Liver (tissue), 9 donors: ENCODE measurements around the gene CDH13. TPM values are rescaled to one million over a fixed set of nuclear protein-coding genes. Genes with fewer than 3 reads are reported as not detected.

Experiments
- DNase-seq: peaks from one replicate; pipeline ENCODE4 v3.0.0-alpha.2; 2017; ENCODE audit warnings: low spot score
- H3K27ac ChIP-seq, 2 donors: one replicate each; pipeline ENCODE4 v1.7.0; 2013; ENCODE audit warnings: inconsistent platforms in 2 of 2, low read length in 2 of 2, control low read depth in 1 of 2, low read depth in 1 of 2, mild to moderate bottlenecking in 1 of 2
- H3K27me3 ChIP-seq, 4 donors: one replicate each; pipeline versions ENCODE4 v1.6.1 to v1.7.0; 2013; ENCODE audit warnings: low read length in 3 of 4, inconsistent platforms in 1 of 4, mild to moderate bottlenecking in 1 of 4, moderate library complexity in 1 of 4; ENCODE audit not compliant: control insufficient read depth in 4 of 4, insufficient read depth in 4 of 4
- H3K36me3 ChIP-seq, 4 donors: one replicate each; pipeline versions ENCODE4 v1.6.1 to v1.7.0; 2013; ENCODE audit warnings: low read length in 3 of 4, mild to moderate bottlenecking in 3 of 4, low read depth in 1 of 4, moderate library complexity in 1 of 4; ENCODE audit not compliant: control insufficient read depth in 4 of 4, insufficient read depth in 3 of 4
- H3K4me1 ChIP-seq, 4 donors: one replicate each; pipeline versions ENCODE4 v1.6.1 to v1.7.0; 2013; ENCODE audit warnings: low read length in 3 of 4, mild to moderate bottlenecking in 3 of 4, moderate library complexity in 1 of 4; ENCODE audit not compliant: control insufficient read depth in 4 of 4, insufficient read depth in 4 of 4
- H3K4me3 ChIP-seq, 3 donors: one replicate each; pipeline versions ENCODE4 v1.6.1 to v1.7.0; 2013; ENCODE audit warnings: low read length in 3 of 3, control low read depth in 1 of 3, low read depth in 1 of 3, mild to moderate bottlenecking in 1 of 3
- H3K9ac ChIP-seq, 2 donors: one replicate each; pipeline ENCODE4 v1.7.0; 2013; ENCODE audit warnings: low read length in 2 of 2, mild to moderate bottlenecking in 2 of 2, moderate library complexity in 2 of 2, control low read depth in 1 of 2, low read depth in 1 of 2
- H3K9me3 ChIP-seq, 4 donors: one replicate each; pipeline versions ENCODE4 v1.6.1 to v1.7.0; 2013; ENCODE audit warnings: low read length in 3 of 4; ENCODE audit not compliant: control insufficient read depth in 4 of 4
- ATF3 ChIP-seq: IDR thresholded peaks from 2 replicates; pipeline ENCODE4 v1.6.1; 2016; ENCODE audit warnings: antibody characterized with exemption
- EGR1 ChIP-seq, 2 donors: IDR thresholded peaks; 2 replicates each; pipeline ENCODE4 v1.6.1; 2016 to 2018; ENCODE audit warnings: antibody characterized with exemption in 2 of 2, low read depth in 2 of 2
- FOXA1 ChIP-seq: IDR thresholded peaks from 2 replicates; pipeline ENCODE4 v1.6.1; 2016; ENCODE audit warnings: antibody characterized with exemption
- FOXA2 ChIP-seq: IDR thresholded peaks from 2 replicates; pipeline ENCODE4 v1.6.1; 2016; ENCODE audit warnings: antibody characterized with exemption
- GABPA ChIP-seq, 2 donors: IDR thresholded peaks in 1 of 2; conservative IDR thresholded peaks in 1 of 2; 2 replicates each; pipeline ENCODE4 v1.6.1; 2016; ENCODE audit warnings: antibody characterized with exemption in 2 of 2, mild to moderate bottlenecking in 1 of 2, moderate library complexity in 1 of 2
- HNF4A ChIP-seq, 2 donors: conservative IDR thresholded peaks; 2 replicates each; pipeline ENCODE4 v1.6.1; 2016; ENCODE audit warnings: antibody characterized with exemption in 2 of 2, mild to moderate bottlenecking in 2 of 2
- HNF4G ChIP-seq: IDR thresholded peaks from 2 replicates; pipeline ENCODE4 v1.6.1; 2016; ENCODE audit warnings: antibody characterized with exemption
- JUND ChIP-seq, 2 donors: IDR thresholded peaks; 2 replicates each; pipeline ENCODE4 v1.6.1; 2016; ENCODE audit warnings: antibody characterized with exemption in 2 of 2
- NR2F2 ChIP-seq: IDR thresholded peaks from 2 replicates; pipeline ENCODE4 v1.6.1; 2016; ENCODE audit warnings: antibody characterized with exemption
- RAD21 ChIP-seq, 2 donors: IDR thresholded peaks; 2 replicates each; pipeline ENCODE4 v1.6.1; 2016; ENCODE audit warnings: antibody characterized with exemption in 2 of 2, mild to moderate bottlenecking in 2 of 2
- REST ChIP-seq: IDR thresholded peaks from 2 replicates; pipeline ENCODE4 v1.6.1; 2016; ENCODE audit warnings: antibody characterized with exemption, mild to moderate bottlenecking
- RXRA ChIP-seq, 2 donors: IDR thresholded peaks; 2 replicates each; pipeline ENCODE4 v1.6.1; 2017 to 2018; ENCODE audit warnings: antibody characterized with exemption in 2 of 2, mild to moderate bottlenecking in 1 of 2
- TAF1 ChIP-seq: conservative IDR thresholded peaks from 2 replicates; pipeline ENCODE4 v1.6.1; 2016; ENCODE audit warnings: antibody characterized with exemption, mild to moderate bottlenecking
- YY1 ChIP-seq: IDR thresholded peaks from 2 replicates; pipeline ENCODE4 v1.6.1; 2016; ENCODE audit warnings: antibody characterized with exemption, mild to moderate bottlenecking
- ZBTB33 ChIP-seq: IDR thresholded peaks from 2 replicates; pipeline ENCODE4 v1.6.1; 2016; ENCODE audit warnings: antibody characterized with exemption
- WGBS: extraction: QIAGEN DNeasy Blood & Tissue Kit; methylation state at CpG from one replicate; pipeline ENCODE4 v1.1.7; 2013; 5-methylcytosine and 5-hydroxymethylcytosine counted together
- polyA plus RNA-seq, 2 donors: library from polyadenylated mRNA; stranded (reverse) in 1 of 2; unstranded in 1 of 2; fragments of 200-250 nt in 1 of 2; fragments of >200 nt in 1 of 2; fragmentation: Nextera tagmentation in 1 of 2; extraction: Ambion mirVana in 1 of 2; gene quantifications; one replicate each; pipeline versions ENCODE4 v1.2.1 to v1.2.3, GENCODE V29; 2013 to 2015
- total RNA-seq, 2 donors: library from RNA; depleted of rRNA; stranded (reverse); fragments of >200 nt; gene quantifications; one replicate each; pipeline ENCODE4 v1.2.3, GENCODE V29; 2014
- TF ChIP-seq, protein P1 (sequence below): IDR thresholded peaks from 2 replicates; pipeline ENCODE4 v1.6.1; 2016; ENCODE audit warnings: antibody characterized with exemption
- TF ChIP-seq, protein P2 (sequence below): fragments of 150-350 bp; IDR thresholded peaks from 2 replicates; pipeline ENCODE4 v1.5.1; 2017; ENCODE audit warnings: improper control_type of control experiment, low read depth, low read length; ENCODE audit not compliant: missing input control
- donor health status: healthy.
- donor health status: healthy.
- donor health status: healthy.
- donor health status: healthy.
- donor health status: healthy.

The CDH13 gene
- total and polyA plus RNA-seq, 4 donors = 0.21 to 1.5 (median 0.58) TPM

GRCh38 chr16:82594114-82594513 lies 32.7 kb upstream of the CDH13 start:
- DNase-seq = no peak
- Histone ChIP-seq H3K27me3 (peaks cover 0 to 10% (median 0%) of the 10 kb centered on the region in 4 donors), H3K4me1 (no peaks in the 10 kb centered on the region), H3K9me3 (peaks cover 0 to 5% (median 2%) of the 10 kb centered on the region in 4 donors), H3K9ac (no peak overlapping the region), H3K36me3 (no peaks in the 10 kb centered on the region), H3K4me3 (no peak overlapping the region), H3K27ac (no peak overlapping the region)
- 71% methylated on average over 4 of the region's 4 CpGs for WGBS
- TF ChIP-seq FOXA2 (no peak), RAD21 (IDR thresholded peaks at IDR 0.05) (no peak), ATF3 (no peak), FOXA1 (no peak), YY1 (no peak), ZBTB33 (no peak), REST (no peak), EGR1 (IDR thresholded peaks at IDR 0.05; ENCODE audit: low read depth in 2 of 2) (no peak)
- TF ChIP-seq, protein P1, sequence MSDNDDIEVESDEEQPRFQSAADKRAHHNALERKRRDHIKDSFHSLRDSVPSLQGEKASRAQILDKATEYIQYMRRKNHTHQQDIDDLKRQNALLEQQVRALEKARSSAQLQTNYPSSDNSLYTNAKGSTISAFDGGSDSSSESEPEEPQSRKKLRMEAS = no peak
- TF ChIP-seq, protein P2, sequence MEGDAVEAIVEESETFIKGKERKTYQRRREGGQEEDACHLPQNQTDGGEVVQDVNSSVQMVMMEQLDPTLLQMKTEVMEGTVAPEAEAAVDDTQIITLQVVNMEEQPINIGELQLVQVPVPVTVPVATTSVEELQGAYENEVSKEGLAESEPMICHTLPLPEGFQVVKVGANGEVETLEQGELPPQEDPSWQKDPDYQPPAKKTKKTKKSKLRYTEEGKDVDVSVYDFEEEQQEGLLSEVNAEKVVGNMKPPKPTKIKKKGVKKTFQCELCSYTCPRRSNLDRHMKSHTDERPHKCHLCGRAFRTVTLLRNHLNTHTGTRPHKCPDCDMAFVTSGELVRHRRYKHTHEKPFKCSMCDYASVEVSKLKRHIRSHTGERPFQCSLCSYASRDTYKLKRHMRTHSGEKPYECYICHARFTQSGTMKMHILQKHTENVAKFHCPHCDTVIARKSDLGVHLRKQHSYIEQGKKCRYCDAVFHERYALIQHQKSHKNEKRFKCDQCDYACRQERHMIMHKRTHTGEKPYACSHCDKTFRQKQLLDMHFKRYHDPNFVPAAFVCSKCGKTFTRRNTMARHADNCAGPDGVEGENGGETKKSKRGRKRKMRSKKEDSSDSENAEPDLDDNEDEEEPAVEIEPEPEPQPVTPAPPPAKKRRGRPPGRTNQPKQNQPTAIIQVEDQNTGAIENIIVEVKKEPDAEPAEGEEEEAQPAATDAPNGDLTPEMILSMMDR = no peak

DNA sequence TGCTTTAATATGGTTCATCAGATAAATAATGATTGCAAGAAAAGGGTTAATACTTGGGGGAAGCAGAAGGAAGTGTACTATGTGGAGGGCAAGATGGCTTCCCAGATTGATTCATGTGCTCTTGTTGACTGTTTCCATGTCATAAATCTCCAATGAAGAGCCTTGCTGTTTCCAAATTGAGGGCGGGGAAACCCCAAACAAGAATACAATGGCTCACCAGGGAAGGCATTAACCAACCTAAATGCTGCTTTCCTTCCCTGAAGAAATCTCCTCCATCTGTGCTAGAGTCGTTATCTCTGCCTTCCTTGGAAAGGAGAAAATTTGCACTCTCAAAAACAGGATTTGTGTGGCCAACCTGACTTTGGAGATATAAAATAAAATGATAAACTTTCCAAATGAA lies 28.0 kb upstream of the CDH13 start:
- peaks cover 0 to 9% (median 0%) of the 10 kb centered on the region in 4 donors for H3K27me3 ChIP-seq
- TF ChIP-seq RXRA (IDR thresholded peaks at IDR 0.05) (no peak), NR2F2 (no peak), HNF4G (no peak), ZBTB33 (no peak), FOXA1 (no peak), EGR1 (IDR thresholded peaks at IDR 0.05; ENCODE audit: low read depth in 2 of 2) (no peak), FOXA2 (no peak), ATF3 (no peak), TAF1 (no peak), HNF4A (conservative IDR thresholded peaks at IDR 0.05) (no peak), RAD21 (IDR thresholded peaks at IDR 0.05) (no peak), JUND (IDR thresholded peaks at IDR 0.05) (no peak), YY1 (no peak), GABPA (IDR thresholded peaks at IDR 0.05 in 1 of 2, conservative IDR thresholded peaks at IDR 0.05 in 1 of 2) (no peak)
- TF ChIP-seq, protein P1 = no peak
- TF ChIP-seq, protein P2 = no peak
- H3K9ac ChIP-seq = no peak overlapping the region
- no peaks in the 10 kb centered on the region for H3K4me1 ChIP-seq
- no peak for DNase-seq
- no peak overlapping the region for H3K27ac ChIP-seq
- H3K4me3 ChIP-seq = no peak overlapping the region
- no peaks in the 10 kb centered on the region for H3K36me3 ChIP-seq
- 55% methylated on average over 2 of the region's 2 CpGs for WGBS
- H3K9me3 ChIP-seq = peaks cover 0 to 11% (median 1%) of the 10 kb centered on the region in 4 donors
